ENCODE measurements around the gene SDHAF2. TPM values are rescaled to one million over a fixed set of nuclear protein-coding genes. Genes with fewer than 3 reads are reported as not detected.

The SDHAF2 gene
- total and polyA plus RNA-seq, 2 of the 13 experiments (the other 11 are each of a cell fraction or from before 2014, with no cell fraction given), result 44.2 to 70.4 TPM

DNA sequence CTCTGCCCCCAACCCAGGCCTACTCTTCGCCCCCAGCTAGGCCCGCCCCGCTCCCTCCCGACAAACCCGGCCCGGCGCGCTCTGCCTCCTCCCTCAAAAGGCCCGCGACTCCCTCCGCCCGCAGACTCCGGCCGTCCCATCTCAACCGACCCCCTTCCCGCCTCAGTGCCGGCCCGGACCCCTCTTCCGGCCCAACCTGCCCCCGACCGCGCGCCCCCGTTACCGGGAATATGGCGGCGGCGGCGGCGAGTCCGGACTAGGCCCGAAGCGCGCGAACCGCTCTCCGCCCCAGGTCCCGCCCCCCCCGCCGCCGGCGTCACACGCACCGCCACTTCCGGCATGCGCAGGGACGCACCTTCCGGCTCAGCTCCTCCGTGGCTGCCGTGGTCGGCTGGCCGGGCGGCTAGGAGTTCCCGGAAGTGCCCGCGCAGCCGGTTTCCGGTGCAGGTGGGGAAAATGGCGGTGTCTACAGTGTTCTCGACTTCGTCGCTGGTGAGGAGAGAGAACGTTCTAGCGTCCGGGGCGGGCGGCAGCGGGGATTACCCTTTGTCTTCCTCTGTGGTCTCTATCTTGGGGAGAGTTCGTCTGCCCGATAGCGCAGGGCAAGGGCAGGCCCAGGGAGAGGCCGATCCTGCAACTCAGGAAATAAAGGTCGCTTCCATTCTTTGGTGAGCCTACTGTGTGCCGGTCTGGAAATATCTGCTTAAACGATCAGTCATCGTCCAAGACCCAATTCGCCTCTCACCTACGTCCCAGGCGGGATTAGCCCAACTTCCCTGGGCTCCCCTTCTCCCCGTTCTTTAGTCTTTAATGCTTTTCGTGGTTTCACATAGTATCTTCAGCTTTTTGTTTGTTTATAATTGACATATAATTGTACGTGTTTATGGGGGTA, at the start of gene SDHAF2, which contains the start of gene CPSF7 (continued):
- peak; percentile 62; the same call in 1 of the 2 replicates for TF ChIP-seq MED1 (CRISPR knock-in tag; IDR thresholded peaks at IDR 0.05)
- no peak for TF ChIP-seq TEAD2 (CRISPR knock-in tag; IDR thresholded peaks at IDR 0.05)
- peak; percentile 70; the same call in 1 of the 2 replicates for TF ChIP-seq TFAP4 (IDR thresholded peaks at IDR 0.05; ENCODE audit: borderline replicate concordance, low read depth)
- peak; percentile 91 for TF ChIP-seq HOXD1 (CRISPR knock-in tag; IDR thresholded peaks at IDR 0.05)
- no peak for TF ChIP-seq PRMT3 (CRISPR knock-in tag; IDR thresholded peaks at IDR 0.05; ENCODE audit: borderline replicate concordance, low read depth)
- peak; percentile 48 for TF ChIP-seq ZNF781 (CRISPR knock-in tag; IDR thresholded peaks at IDR 0.05; ENCODE audit: borderline replicate concordance, not compliant biosample characterization)
- peak; percentile 62 for TF ChIP-seq ZNF350 (CRISPR knock-in tag; IDR thresholded peaks at IDR 0.05; ENCODE audit: borderline replicate concordance, low read depth)
- peak; percentile 42; the same call in 1 of the 2 replicates for TF ChIP-seq ZNF143 (CRISPR knock-in tag; IDR thresholded peaks at IDR 0.05)
- no peak for TF ChIP-seq NCOA5 (CRISPR knock-in tag; IDR thresholded peaks at IDR 0.05)
- no peak for TF ChIP-seq ZNF17 (CRISPR knock-in tag; IDR thresholded peaks at IDR 0.05)
- TF ChIP-seq ELF1 (CRISPR knock-in tag; IDR thresholded peaks at IDR 0.05), result peak; percentile 94
- no peak for TF ChIP-seq ZUFSP (CRISPR knock-in tag; IDR thresholded peaks at IDR 0.05; ENCODE audit: borderline replicate concordance)
- peak; percentile 85 for TF ChIP-seq ZNF883 (CRISPR knock-in tag; IDR thresholded peaks at IDR 0.05; ENCODE audit: not compliant biosample characterization)
- TF ChIP-seq ZNF552 (CRISPR knock-in tag; IDR thresholded peaks at IDR 0.05; ENCODE audit: borderline replicate concordance), result no peak
- TF ChIP-seq, protein P1, sequence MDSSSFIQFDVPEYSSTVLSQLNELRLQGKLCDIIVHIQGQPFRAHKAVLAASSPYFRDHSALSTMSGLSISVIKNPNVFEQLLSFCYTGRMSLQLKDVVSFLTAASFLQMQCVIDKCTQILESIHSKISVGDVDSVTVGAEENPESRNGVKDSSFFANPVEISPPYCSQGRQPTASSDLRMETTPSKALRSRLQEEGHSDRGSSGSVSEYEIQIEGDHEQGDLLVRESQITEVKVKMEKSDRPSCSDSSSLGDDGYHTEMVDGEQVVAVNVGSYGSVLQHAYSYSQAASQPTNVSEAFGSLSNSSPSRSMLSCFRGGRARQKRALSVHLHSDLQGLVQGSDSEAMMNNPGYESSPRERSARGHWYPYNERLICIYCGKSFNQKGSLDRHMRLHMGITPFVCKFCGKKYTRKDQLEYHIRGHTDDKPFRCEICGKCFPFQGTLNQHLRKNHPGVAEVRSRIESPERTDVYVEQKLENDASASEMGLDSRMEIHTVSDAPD (CRISPR knock-in tag; IDR thresholded peaks at IDR 0.05), result no peak
- TF ChIP-seq FOXK1 (CRISPR knock-in tag; IDR thresholded peaks at IDR 0.05; ENCODE audit: borderline replicate concordance, low read depth), result peak; percentile 74; the same call in 1 of the 2 replicates
- TF ChIP-seq FOXM1 (CRISPR knock-in tag; IDR thresholded peaks at IDR 0.05), result no peak
- TF ChIP-seq POLR2AphosphoS2 (IDR thresholded peaks at IDR 0.05; ENCODE audit: low read depth, low read length), result no peak
- peak; percentile 50; the same call in 1 of the 2 replicates for TF ChIP-seq STAT6 (CRISPR knock-in tag; IDR thresholded peaks at IDR 0.05; ENCODE audit: borderline replicate concordance)
- TF ChIP-seq ZBTB21 (CRISPR knock-in tag; IDR thresholded peaks at IDR 0.05), result no peak
